Measurements from ENCODE around the gene RUSF1.
"Not testable (repeated sequence)": the region's sequence is repeated elsewhere in the genome, so short reads cannot be mapped to it uniquely, and the experiment has no call there.

The RUSF1 gene

DNA sequence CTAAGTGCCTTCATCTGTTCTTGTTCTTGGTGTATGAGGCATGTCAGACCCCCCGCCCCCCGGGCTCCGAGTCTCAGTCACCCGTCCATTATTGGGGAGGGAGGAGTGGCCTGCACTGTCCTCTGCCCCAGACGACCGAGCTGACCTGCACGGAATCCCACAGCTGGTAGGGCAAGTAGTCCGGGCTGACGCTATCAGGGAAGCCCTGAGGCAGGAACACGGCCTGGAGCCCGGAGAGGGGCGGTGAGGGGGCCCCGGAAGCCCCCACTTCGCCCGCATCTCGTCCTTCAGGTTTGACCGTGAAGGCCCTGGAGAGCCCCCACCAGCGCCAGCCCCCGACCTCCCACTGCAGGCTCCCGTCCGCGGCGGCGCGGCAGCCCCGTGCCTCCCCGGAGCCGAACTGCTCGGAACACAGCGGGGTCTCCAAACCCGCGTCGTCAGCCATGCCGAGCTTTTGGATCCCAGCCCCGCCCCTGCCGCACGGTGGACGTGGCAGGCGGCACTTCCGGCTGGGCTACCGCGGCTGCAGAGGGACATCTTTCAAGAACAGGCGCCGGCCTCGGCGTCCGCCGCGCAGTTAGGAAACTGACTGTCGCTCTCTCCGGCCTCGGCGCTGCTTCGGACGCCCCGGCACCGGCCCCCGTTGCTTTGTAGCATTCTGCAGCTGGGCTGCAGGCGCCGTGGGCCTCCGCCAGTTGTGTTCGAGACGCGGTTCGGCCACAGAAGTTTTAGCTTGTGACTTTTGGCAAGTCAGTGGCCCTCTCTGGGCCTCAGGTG is at the start of gene RUSF1:
Gene RUSF1 (minus strand): TSS at position 463 of the 777 bp plus-strand sequence. CDS start 18 bp downstream, at position 445.
- peak; percentile 57 to 72 (median 67) for DNase-seq

- no peak for DNase-seq
These were observed 34.6 kb upstream of the RUSF1 start for GRCh38 chr16:31542763-31543162.

- not testable (repeated sequence) for DNase-seq
These were observed 31.6 kb upstream of the RUSF1 start for GRCh38 chr16:31539762-31540161.

DNA sequence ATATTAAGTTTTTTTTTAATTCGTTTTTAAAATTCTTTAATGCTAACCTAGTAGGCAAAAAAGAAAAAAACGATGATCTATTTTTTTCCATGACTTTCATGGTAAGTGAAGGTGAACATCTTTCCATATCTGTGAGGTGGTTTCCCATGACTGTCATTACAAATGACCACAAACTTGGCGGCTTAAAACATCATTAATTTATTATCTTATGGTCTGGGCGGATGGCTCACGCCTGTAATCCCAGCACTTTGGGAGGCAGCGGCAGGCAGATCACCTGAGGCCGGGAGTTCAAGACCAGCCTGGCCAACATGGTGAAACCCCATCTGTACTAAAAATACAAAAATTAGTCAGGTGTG is 30.0 kb upstream of the RUSF1 start:
- DNase-seq: not testable (repeated sequence)

DNA sequence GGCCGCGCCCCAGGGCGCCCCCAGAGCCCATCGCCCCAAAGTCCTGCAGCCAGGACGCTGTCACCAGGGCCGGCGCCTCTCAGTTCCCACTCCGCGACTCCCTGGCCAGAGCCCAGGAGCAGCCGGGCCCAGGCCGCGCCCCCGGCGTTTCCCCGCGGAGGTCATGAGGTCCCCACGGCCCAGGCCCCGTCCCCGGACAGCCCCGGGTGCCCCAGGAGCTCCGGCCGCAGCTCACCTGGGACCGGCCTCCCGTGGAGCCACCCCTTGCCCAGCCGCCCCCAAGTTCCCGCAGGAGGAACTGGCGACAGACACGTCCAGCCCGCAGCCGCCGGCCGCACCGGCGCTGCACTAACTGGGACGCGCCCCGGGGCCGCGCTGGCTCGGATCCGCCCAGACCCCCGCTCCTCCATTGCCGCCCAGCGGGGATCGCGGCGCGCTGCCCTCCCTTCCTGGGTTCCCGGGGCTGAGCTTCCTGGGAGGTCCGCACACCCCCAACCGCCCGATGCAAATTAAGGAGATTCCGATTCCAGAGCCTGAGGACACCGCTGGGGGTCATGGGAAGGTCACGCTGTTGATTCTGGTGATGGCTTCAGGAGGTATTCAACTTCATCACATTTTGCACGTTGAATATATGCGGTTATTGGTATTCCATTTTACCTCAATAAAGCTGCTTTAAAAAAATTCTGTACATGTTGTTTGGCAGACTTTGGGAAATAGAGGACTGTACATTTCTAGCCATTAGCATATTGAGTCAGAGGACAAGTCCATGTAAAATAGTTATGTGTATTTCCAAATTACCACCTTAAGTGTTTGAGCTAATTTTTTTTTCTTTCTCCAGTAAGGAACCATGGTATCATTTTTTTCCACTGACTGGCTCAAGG is 29.4 kb upstream of the RUSF1 start:
- no peak for DNase-seq

DNA sequence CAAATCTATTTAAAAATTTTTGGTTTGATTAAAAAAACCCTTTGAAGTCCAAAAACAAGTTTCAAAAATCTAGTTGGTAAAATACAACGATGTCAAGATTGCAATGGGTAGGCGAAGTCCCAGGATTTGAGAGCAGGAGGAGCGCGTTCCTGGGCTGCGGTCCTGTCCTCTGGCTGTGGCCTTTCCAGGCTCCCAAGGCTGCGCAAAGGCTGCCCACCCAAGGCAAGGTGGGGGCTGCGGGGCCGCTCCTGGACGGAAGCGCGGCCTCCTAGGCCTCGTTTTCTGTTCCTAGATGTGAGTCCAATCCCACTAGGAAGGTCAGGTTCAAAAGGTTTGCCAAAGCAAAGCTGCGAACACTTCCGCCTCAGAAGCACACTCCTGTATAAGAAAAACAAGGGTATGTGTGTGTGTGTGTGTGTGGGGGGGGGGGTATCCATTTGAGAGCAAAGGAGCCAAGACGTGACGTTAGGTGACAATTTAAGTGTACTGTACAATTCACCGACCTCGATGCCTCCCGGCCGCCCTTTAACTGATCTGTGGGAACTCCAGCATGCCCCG is 28.7 kb upstream of the RUSF1 start:
- no peak for DNase-seq

GRCh38 chr16:31535737-31536136 is 27.5 kb upstream of the RUSF1 start:
- no peak for DNase-seq

DNA sequence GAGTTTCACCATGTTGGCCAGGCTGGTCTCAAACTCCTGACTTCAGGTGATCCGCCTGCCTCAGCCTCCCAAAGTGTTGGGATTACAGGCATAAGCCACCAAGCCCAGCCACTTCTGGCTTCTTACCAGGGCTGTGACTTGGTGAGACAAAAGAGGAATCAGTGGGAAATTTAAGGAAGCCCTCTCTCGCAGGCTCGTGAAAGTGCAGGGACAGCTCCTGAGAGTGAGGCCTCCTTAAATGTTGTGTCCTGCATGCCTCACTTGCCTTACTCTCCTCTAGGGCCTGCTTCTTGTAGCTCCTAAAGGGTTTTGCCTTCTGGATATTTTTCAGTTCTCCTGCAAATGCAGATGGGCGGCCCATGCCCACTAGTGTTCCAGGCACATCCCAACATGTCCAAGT is 24.7 kb upstream of the RUSF1 start:
- no peak for DNase-seq

GRCh38 chr16:31532120-31532519 is 23.9 kb upstream of the RUSF1 start:
- DNase-seq: no peak

- no peak for DNase-seq
These were observed 22.9 kb upstream of the RUSF1 start for GRCh38 chr16:31531096-31531495.

DNA sequence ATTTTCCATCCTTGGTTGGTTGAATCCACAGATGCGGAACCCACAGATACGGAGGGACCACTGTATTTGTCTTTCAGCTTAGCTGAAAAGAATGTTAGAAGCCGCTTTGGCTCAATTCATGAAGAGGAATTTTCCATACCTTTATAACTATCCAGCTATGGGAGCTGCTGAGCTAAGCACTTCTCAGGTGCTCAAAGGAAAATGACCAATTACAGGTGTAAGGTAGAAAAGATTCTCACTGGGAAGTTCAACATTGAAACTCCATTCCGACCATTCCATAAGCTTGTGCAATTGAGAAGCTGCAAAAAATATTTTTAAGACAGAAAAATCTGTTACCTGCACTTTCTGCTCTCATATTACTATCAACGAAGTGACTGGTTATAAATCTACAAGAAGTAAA is 22.2 kb upstream of the RUSF1 start:
- no peak for DNase-seq

DNA sequence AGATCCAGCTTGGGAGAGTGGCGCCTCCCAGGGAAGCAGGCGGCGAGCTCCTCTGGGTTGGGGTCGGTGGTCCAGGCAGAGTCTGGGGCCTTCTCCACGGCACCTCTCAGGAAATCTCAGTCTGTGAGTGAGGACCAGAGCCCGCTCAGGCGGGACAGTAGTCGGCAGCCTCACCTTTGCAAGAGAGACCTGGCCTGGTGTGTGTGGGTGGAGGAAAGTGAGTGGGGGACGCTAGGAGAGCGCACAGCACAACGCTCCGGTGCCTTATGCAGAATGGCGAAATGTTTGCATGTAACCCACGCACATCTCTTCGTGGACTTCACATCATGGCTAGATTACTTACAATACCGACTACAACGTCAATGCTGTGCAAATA is 21.7 kb upstream of the RUSF1 start:
- DNase-seq: no peak

- no peak for DNase-seq
These were observed 21.1 kb upstream of the RUSF1 start for GRCh38 chr16:31529108-31529936.

DNA sequence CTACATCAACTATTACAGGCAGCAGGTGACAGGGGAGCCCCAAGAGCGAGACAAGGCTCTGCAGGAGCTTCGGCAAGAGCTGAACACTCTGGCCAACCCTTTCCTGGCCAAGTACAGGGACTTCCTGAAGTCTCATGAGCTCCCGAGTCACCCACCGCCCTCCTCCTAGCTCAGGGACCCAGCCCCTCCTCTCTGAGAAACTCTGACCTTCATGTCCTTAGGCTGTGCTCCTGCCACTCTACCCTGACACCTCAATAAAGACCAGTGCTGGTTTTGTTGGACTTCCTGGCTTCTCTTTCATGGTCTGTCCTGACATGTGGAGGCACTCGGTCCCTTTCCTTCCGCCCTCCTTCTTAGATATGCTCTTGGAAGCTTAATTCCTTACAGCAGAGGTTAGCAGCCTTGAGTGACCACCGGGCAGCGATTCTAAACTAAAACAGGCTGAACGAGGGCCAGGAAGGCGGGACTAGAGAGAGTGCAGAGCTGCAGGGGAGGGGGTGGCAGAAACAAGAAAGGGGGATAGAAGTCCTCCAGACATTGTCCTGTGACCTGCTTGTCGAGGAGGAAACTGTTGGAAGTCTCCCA is 20.4 kb upstream of the RUSF1 start:
- DNase-seq: no peak

- no peak for DNase-seq
These were observed 19.6 kb upstream of the RUSF1 start, which contains the start of gene AHSP for GRCh38 chr16:31527734-31528274. Gene AHSP, plus strand, starts transcription at chr16:31527900. Its CDS starts 240 bp downstream, at chr16:31528140.

DNA sequence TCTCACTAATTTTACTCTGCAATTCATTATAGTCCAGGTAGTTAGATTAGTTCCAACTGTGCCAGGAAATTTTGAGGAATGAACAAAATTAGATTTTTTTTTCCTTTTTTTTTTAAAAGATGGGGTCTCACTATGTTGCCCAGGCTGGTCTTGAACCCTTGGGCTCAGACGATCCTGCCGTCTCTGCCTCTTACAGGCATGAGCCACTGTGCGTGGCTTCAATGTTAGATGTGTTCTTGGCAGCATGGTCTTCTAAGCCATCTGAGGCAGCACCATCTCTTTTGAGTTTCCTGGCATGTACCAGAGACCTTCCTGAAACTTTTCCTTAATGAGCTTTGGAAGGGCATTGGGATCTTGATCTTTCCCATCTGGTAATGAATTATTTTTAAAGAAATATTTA is 16.9 kb upstream of the RUSF1 start:
- no peak for DNase-seq

DNA sequence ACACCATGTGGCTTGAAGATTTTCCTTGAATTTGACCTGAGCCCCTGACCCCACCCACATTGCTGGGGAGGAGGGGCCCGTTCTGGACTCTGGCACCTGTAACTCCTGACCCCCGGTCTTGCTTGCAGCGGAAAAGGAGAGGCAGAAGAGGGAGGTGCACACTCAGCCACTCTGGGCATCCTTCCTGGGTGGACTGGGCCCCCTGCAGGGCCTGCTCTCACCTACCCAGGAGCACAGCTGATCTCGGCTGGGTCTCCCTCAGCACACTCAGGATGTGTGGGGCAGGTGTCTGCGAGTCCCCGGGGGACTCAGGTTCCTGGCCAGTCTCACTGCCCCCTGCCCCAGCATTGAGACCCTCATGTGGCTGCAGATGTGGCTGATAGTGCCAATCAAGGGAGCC is 15.6 kb upstream of the RUSF1 start:
- DNase-seq: not testable (repeated sequence)

DNA sequence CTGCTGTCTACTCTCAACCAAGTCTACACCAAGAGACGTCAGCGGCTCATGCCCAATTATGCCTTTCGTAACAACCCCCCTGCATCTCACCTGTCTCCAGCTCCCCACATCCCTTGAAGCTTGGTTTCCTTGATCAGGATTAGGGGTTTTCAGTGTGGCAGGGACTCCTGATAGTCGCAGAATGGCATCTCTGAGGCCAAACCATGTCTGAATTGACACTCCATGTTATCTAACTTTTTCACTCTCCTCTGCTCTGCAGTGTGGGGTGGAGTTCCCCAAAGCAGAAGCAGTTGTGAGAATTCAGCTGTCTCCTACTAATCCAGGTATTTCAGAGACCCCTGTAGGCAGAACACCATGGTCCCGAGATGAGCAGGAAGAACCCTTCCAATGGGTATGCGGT is 13.9 kb upstream of the RUSF1 start:
- no peak for DNase-seq

DNA sequence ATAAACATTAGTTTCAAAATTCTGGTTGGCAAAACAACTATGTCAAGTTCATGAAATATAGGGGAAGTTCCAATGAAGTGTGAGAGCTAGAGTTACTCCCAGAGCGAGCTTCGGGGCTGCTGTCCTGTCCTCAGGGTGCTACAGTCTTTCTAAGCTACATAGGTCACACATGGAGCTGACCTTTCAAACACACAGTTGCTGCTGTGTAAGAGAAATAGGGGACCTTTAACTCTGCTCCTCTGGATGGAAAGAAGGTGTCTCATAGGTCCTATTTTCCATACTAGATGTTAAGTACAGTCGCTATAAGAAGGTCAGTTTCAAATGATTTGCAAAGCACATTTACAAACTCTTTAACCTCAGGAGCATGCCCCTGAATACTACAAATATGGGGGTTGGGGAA is 13.2 kb upstream of the RUSF1 start:
- DNase-seq: no peak

GRCh38 chr16:31519759-31520431 is 11.7 kb upstream of the RUSF1 start:
- DNase-seq: no peak

DNA sequence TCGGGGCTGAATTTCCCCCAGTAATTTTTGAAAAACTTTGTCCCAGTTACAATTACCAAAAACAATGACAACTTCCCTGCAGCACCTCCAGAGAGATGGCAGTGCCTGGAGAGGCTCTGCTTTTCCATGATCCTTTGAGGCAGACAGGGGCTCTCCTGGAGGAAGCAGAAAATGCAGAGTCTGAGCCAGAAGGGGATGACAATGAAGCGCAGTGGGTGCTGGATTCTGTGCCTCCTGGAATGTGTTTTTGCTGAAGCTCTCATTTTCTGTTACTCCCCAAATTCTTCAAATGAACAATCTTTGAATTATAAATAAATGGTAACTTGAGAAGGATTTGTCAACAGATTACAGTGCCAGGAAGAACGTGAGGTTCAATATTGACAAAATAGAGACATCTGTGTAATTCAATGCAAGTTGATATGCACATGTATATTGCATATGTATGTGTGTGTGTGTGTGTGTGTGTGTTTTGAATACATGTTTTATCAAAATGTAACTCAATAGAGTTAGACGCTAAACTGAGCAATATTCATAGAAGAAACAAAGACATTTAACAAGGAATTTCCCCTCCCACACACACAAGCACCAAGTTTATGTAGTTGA is 9.7 kb upstream of the RUSF1 start:
- no peak for DNase-seq
